Fibroblast of lung (primary cell): ENCODE results near the gene PLEKHA7. TPM values are rescaled to one million over a fixed set of nuclear protein-coding genes. Genes with fewer than 3 reads are reported as not detected.
A peak's percentile ranks its signal among the peaks of the same experiment; 100 is the strongest.
"Not testable (repeated sequence)": the region's sequence is repeated elsewhere in the genome, so short reads cannot be mapped to it uniquely, and the experiment has no call there.

ENCODE experiments used
- DNase-seq, 2 donors: peaks; one replicate each; pipeline versions ENCODE4 v3.0.0 to v3.0.0-alpha.2; 2010; ENCODE audit warnings: low read depth in 2 of 2
- H2AFZ ChIP-seq: 2 replicates; pipeline ENCODE4 v1.5.1; 2012; ENCODE audit warnings: low read length, control low read depth, inconsistent platforms
- H3K27ac ChIP-seq: 2 replicates; pipeline ENCODE4 v1.5.1; 2011; ENCODE audit warnings: low read length, control low read depth; ENCODE audit not compliant: insufficient read depth
- H3K27me3 ChIP-seq: 2 replicates; pipeline ENCODE4 v1.5.1; 2011; ENCODE audit warnings: mild to moderate bottlenecking, low read length; ENCODE audit not compliant: control insufficient read depth, insufficient read depth
- H3K36me3 ChIP-seq: 2 replicates; pipeline ENCODE4 v1.5.1; 2011; ENCODE audit warnings: low read length; ENCODE audit not compliant: control insufficient read depth, insufficient read depth
- H3K4me1 ChIP-seq: 2 replicates; pipeline ENCODE4 v1.5.1; 2011; ENCODE audit warnings: low read length; ENCODE audit not compliant: control insufficient read depth, insufficient read depth; ENCODE audit errors: extremely low read depth
- H3K4me2 ChIP-seq: 2 replicates; pipeline ENCODE4 v1.5.1; 2011; ENCODE audit warnings: low read length, control low read depth; ENCODE audit not compliant: insufficient read depth; ENCODE audit errors: extremely low read depth
- H3K4me3 ChIP-seq, 4 experiments: fragments of 200-600 bp in 1 of 4; sonication (generic) in 1 of 4; replicated peaks in 1 of 4; 2 replicates each; pipeline ENCODE4 v1.5.1; 2011 to 2016; ENCODE audit warnings: low read length in 4 of 4, low read depth in 3 of 4, mild to moderate bottlenecking in 3 of 4, control low read depth in 2 of 4, inconsistent platforms in 1 of 4, mixed read lengths in 1 of 4; ENCODE audit not compliant: insufficient read depth in 1 of 4; ENCODE audit errors: control extremely low read depth in 1 of 4
- H3K79me2 ChIP-seq: 2 replicates; pipeline ENCODE4 v1.5.1; 2012; ENCODE audit warnings: mild to moderate bottlenecking, low read length, inconsistent platforms; ENCODE audit not compliant: control insufficient read depth, insufficient read depth
- H3K9ac ChIP-seq: 2 replicates; pipeline ENCODE4 v1.5.1; 2011; ENCODE audit warnings: mild to moderate bottlenecking, low read length, control low read depth; ENCODE audit not compliant: insufficient read depth
- H3K9me3 ChIP-seq: 2 replicates; pipeline ENCODE4 v1.5.1; 2012; ENCODE audit warnings: low read depth, low read length; ENCODE audit not compliant: control insufficient read depth, insufficient read depth
- H4K20me1 ChIP-seq: 2 replicates; pipeline ENCODE4 v1.5.1; 2011; ENCODE audit warnings: low read length; ENCODE audit not compliant: control insufficient read depth, insufficient read depth; ENCODE audit errors: extremely low read depth
- EZH2 ChIP-seq: IDR thresholded peaks from 2 replicates; pipeline ENCODE4 v1.5.1; 2012; ENCODE audit warnings: low read length, control low read depth, mild to moderate bottlenecking; ENCODE audit errors: missing control alignments
- polyA plus RNA-seq, 2 donors: library from polyadenylated mRNA; depleted of rRNA in 1 of 2; stranded (reverse) in 1 of 2; unstranded in 1 of 2; fragments of >200 nt; gene quantifications; 2 replicates each; pipeline ENCODE4 v1.2.1, GENCODE V29; 2011 to 2012; ENCODE audit warnings: missing spikeins in 1 of 2
- total RNA-seq: library from RNA; depleted of rRNA; stranded (reverse); fragments of >200 nt; gene quantifications from 2 replicates; pipeline ENCODE4 v1.2.1, GENCODE V29; 2014
- TF ChIP-seq, protein P1 (sequence below), 2 donors: IDR thresholded peaks in 1 of 2; conservative IDR thresholded peaks in 1 of 2; 1 replicate in 1 of 2; 2 replicates in 1 of 2; pipeline ENCODE4 v1.5.1; 2011 to 2012; ENCODE audit warnings: low read length in 2 of 2, control low read depth in 1 of 2, inconsistent platforms in 1 of 2, low read depth in 1 of 2, mild to moderate bottlenecking in 1 of 2

PLEKHA7 gene
- total and polyA plus RNA-seq, 2 donors (not counting 1 experiment from before 2014, with no cell fraction given): 0.11 to 0.17 TPM

DNA sequence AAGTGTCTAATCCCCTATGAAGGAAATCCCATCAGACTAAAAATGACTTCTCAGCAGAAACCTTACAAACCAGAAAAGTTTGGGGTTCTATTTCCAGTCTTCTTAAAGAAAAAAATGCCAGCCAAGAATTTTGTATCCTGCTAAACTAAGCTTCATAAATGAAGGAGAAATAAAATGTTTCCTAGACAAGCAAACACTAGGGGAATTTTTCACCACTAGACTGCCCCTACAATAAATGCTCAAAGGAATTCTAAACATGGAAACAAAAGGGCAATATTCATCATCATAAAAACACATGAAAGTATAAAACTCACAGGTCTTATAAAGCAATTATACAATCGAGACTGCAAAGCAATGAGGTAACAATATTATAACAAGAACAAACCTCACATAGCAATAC is 124.3 kb downstream of the PLEKHA7 start:
- H3K9ac ChIP-seq: no peak overlapping the region
- H3K4me2 ChIP-seq: no peak overlapping the region
- no peaks in the 10 kb centered on the region for H4K20me1 ChIP-seq
- no peak for TF ChIP-seq EZH2
- TF ChIP-seq, protein P1, sequence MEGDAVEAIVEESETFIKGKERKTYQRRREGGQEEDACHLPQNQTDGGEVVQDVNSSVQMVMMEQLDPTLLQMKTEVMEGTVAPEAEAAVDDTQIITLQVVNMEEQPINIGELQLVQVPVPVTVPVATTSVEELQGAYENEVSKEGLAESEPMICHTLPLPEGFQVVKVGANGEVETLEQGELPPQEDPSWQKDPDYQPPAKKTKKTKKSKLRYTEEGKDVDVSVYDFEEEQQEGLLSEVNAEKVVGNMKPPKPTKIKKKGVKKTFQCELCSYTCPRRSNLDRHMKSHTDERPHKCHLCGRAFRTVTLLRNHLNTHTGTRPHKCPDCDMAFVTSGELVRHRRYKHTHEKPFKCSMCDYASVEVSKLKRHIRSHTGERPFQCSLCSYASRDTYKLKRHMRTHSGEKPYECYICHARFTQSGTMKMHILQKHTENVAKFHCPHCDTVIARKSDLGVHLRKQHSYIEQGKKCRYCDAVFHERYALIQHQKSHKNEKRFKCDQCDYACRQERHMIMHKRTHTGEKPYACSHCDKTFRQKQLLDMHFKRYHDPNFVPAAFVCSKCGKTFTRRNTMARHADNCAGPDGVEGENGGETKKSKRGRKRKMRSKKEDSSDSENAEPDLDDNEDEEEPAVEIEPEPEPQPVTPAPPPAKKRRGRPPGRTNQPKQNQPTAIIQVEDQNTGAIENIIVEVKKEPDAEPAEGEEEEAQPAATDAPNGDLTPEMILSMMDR (conservative IDR thresholded peaks at IDR 0.05 in 1 of 2, IDR thresholded peaks at IDR 0.05 in 1 of 2; ENCODE audit: low read depth in 1 of 2, low read length in 2 of 2): no peak
- no peaks in the 10 kb centered on the region for H3K79me2 ChIP-seq
- H3K4me3 ChIP-seq: no peak overlapping the region
- H2AFZ ChIP-seq: no peak overlapping the region
- no peaks in the 10 kb centered on the region for H3K4me1 ChIP-seq
- H3K27ac ChIP-seq: no peak overlapping the region
- DNase-seq: no peak
- H3K9me3 ChIP-seq: no peaks in the 10 kb centered on the region
- no peaks in the 10 kb centered on the region for H3K27me3 ChIP-seq
- no peaks in the 10 kb centered on the region for H3K36me3 ChIP-seq

DNA sequence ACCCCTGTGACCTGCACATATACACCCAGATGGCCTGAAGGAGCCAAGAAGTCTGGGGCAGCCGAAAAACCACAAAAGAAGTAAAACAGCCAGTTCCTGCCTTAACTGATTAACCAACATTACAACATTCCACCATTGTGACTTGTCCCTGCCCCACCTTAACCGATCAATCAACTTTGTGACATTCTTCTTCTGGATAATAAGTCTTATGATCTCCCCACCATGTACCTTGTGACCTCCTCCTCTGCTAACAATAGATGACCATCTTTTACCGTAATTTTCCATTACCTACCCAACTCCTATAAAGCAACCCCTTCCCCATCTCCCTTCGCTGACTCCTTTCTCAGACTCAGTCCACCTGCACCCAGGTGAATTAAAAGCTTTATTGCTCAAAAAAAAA is 125.2 kb downstream of the PLEKHA7 start:
- H3K36me3 ChIP-seq, H3K27me3 ChIP-seq, H3K4me3 ChIP-seq, H3K9ac ChIP-seq, H3K27ac ChIP-seq, H3K9me3 ChIP-seq, H4K20me1 ChIP-seq, H3K4me1 ChIP-seq, H3K4me2 ChIP-seq, H3K79me2 ChIP-seq, H2AFZ ChIP-seq, DNase-seq: not testable (repeated sequence)

DNA sequence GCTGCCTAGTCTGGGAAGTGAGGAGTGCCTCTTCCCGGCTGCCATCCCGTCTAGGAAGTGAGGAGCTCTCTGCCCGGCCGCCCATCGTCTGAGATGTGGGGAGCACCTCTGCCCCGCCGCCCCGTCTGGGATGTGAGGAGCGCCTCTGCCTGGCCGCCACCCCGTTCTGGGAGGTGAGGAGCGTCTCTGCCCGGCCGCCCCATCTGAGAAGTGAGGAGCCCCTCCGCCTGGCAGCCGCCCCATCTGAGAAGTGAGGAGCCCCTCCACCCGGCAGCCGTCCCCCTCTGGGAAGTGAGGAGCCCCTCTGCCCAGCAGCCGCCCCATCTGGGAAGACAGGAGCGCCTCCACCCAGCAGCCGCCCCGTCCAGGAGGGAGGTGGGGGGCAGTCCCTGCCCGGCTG is 126.3 kb downstream of the PLEKHA7 start:
- not testable (repeated sequence) for H2AFZ ChIP-seq, H3K27me3 ChIP-seq, H3K4me3 ChIP-seq, H3K4me2 ChIP-seq, H4K20me1 ChIP-seq, H3K27ac ChIP-seq, H3K4me1 ChIP-seq, H3K36me3 ChIP-seq, H3K9me3 ChIP-seq, H3K79me2 ChIP-seq, H3K9ac ChIP-seq, DNase-seq

DNA sequence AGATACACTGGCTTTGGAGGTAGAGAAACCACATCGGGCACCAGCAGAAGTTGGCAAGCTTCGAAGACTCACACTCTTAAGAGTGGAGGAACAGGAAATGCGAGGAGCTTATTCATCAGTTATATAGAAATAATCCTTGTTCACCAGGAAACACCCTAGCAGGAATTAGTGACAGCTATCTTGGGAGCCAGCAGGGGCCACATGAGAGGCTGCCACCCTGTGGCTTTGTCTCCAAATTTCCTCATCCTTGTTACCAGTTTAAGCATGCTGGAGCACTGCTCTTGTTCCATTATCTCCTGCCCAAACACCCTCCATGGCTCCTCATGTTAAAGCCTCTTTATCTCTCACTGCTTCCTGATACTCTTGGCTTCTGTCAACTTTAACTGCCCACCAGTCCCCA is 131.0 kb downstream of the PLEKHA7 start:
- TF ChIP-seq, protein P1 (conservative IDR thresholded peaks at IDR 0.05 in 1 of 2, IDR thresholded peaks at IDR 0.05 in 1 of 2; ENCODE audit: low read depth in 1 of 2, low read length in 2 of 2): peak in 1 of 2 donors; percentile 16
- no peak for TF ChIP-seq EZH2
- Histone ChIP-seq H3K4me2 (no peak overlapping the region), H2AFZ (no peak overlapping the region), H3K9ac (no peak overlapping the region), H3K4me3 (no peak overlapping the region), H3K79me2 (no peaks in the 10 kb centered on the region), H4K20me1 (no peaks in the 10 kb centered on the region), H3K36me3 (no peaks in the 10 kb centered on the region), H3K27me3 (no peaks in the 10 kb centered on the region), H3K27ac (no peak overlapping the region), H3K9me3 (no peaks in the 10 kb centered on the region), H3K4me1 (no peaks in the 10 kb centered on the region)
- no peak for DNase-seq
